GM19240 (cell line): ENCODE measurements around the gene CLNK.
"Not testable (repeated sequence)": the region's sequence is repeated elsewhere in the genome, so short reads cannot be mapped to it uniquely, and the experiment has no call there.

ENCODE experiments used
- DNase-seq: peaks from one replicate; pipeline ENCODE4 v3.0.0; 2011; ENCODE audit warnings: low spot score; ENCODE audit not compliant: insufficient read length

The CLNK gene

DNA sequence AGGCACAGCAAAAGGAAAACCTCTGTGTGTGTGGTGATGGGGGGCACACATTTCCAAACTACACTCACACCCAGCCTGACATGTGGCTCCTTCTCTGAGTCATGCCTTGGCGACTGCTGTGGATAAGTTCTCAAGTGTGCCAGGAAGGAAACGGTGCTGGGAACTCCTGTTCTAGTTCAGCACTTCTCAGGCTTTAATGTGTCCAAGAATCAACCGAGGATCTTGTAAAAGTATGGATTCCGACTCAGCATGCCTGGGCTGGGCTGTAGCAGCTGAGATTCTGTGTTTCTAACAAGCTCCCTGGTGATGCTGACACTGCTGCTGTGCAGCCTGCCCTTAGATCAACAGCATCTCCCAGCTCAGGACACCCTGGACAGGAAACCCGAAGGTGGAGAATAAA, 20.2 kb downstream of the CLNK start:
- DNase-seq: no peak

DNA sequence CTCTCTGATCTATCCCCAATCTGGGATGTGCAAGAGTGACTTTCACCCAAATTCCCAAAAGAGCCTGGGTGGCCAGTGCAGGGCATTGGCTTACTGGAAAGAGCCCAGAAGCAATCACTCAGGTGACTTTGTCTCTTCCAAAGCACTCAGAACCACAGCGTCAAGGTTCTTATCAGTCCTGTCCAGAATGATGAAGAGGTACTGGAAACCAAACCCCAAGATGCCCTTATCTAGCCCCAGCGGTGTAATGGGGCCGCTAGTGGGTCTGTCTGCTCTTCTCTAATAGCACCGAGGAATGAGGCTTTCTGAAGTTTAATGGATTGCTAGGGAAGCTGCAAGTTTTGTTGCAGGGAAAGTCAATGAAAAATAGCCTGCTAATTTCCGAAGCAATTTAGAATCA, 21.6 kb downstream of the CLNK start:
- DNase-seq: no peak

DNA sequence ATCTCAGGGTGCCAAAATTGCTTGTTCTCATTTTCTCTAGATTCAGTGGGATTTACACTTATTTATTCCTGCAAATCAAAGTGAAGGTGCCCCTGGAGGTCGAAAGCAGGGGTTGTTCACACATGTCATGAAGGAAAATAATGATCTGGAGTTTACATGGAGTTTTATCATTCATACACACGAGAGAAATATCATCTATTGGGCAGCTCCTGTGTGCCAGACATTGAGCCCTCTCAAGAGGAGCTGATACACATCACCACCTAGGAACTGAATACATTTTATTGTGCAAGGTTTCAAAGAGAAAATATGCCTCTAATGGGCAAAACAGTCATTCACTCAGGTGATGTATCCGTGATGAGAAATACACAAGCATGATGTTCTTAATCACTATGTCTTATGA, 23.5 kb downstream of the CLNK start:
- DNase-seq: no peak

GRCh38 chr4:10659251-10659650, 25.3 kb downstream of the CLNK start:
- no peak for DNase-seq

- DNase-seq: no peak
These were observed 27.6 kb downstream of the CLNK start for GRCh38 chr4:10656988-10657387.

DNA sequence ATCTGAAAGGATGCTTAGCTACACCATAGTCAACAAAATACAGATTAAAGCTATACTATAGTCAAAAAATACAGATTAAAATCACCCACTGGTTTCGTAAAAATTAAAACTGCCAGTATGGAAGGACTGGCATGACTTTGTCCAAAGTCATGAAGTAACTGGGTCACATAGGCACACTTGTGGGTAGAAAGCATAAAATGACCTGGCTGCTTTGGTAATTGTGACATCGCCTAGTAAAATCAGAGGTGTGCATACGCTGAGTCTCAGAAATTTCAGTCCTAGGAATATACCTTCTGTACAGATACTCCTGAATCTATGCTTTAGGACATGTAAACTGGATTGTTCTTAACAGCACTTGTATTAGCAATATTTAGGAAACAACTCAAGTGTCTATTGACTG, 28.1 kb downstream of the CLNK start:
- no peak for DNase-seq

- DNase-seq: no peak
These were observed 28.6 kb downstream of the CLNK start for GRCh38 chr4:10655968-10656367.

- no peak for DNase-seq
These were observed 36.1 kb downstream of the CLNK start for GRCh38 chr4:10648479-10648878.

- no peak for DNase-seq
These were observed 36.7 kb downstream of the CLNK start for GRCh38 chr4:10647846-10648245.

- no peak for DNase-seq
These were observed 40.8 kb downstream of the CLNK start for GRCh38 chr4:10643600-10644425.

DNA sequence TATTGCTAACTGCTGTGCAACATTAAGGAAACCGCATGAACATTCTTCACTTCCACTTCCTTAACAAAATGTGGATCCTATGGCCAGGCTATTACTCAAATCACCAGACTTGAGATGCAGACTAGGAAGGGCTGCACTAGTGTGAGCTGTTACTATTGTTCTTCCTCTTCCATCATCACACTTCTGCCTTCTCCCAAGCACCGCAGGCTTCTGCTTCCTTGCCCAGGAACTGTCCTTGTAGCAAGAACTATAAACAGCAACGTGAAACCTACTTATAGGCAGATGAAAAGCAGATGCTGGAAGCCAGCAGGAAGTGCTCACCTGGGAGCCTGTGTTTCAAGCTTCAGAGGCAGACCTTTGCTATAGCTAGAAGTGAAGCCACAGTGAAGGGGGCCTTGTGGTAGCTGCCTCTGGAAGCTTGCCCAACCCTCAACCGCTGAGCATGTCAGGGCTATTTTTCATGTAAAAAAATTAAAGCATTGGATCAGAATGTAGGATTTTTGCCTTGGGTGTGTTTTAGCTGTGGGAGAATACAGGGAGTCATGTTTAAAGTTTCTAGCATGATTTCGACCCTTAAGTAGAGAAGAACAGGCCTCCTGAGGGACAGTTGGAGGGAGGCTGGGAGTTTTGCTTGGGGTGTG, 43.9 kb downstream of the CLNK start:
- DNase-seq: no peak

DNA sequence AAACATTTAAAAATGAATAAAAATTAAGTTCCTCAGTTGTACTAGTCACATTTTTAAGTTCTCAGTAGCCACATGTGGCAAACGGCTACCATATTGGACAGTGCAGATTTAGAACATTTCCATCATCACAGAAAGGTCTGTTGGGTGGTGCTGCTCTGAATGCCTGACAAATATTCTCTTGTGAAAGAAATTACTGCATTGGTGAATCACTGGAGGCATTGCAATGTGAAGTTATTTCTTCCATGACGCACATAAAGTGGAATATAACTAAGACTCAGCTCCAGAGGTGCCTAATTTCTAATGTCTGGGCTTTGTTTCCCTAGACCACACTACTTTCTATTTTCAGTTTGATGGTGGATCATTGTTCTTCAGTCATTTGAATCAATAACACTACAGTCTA, 44.9 kb downstream of the CLNK start:
- DNase-seq: no peak

DNA sequence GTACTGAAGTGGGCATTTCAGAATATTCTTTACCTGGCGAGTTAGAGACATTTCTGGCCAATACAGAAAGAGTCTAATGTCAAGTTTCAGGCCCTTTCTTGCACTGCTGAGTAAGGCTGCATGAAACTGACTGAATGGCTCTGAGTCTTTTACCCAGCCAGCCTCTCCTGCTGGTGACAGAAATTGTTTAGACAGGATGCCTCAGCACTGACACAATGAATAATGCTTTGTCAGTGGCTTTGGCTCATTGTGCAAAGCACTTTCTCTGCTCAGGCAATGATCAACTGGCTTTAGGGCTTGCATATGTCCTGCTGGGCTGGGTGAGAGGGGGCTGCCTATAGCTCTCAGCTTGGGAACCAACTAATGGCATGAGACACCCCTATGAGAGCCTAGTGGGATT, 45.5 kb downstream of the CLNK start:
- DNase-seq: no peak

GRCh38 chr4:10635091-10635490, 49.5 kb downstream of the CLNK start:
- DNase-seq: no peak

GRCh38 chr4:10629394-10629793, 55.2 kb downstream of the CLNK start:
- DNase-seq: no peak

DNA sequence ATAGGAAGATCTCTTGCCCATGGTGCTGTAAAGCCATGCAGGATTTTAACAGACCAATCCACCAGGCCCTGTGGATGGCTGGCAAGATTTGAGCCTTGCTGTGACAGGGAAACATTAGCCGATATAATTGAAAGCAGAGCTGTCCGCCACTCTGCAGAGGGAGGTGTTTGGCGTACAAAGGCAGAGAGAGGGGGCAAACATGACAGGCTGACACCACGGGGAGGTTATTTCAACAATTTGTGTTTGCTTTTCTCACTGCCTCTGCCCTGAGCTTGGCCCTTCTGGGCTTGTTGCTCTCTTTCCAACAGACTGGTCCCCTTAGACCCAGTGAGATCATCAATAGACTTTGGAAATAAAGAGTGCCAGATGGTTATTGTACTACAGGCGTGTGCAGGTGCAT, 59.4 kb downstream of the CLNK start:
- no peak for DNase-seq

DNA sequence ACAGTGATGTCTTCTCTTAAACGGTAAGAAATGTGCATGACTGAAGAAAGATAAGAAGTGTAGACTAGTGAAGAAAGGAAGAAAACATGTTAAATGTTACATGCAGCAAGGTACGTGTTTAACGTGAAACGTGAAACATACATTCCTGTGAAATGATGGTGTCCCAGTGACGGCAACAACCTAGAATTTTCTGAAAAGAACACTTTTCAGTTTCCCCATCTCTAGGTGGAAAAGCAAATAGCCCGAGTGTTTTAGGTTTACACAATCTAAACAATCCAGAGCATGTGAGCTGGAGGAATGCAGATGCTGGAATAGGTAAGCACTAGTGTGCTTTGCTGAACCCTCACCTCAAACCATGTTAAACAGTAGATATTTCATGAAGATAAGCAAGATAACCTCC, 60.7 kb downstream of the CLNK start:
- DNase-seq: no peak

DNA sequence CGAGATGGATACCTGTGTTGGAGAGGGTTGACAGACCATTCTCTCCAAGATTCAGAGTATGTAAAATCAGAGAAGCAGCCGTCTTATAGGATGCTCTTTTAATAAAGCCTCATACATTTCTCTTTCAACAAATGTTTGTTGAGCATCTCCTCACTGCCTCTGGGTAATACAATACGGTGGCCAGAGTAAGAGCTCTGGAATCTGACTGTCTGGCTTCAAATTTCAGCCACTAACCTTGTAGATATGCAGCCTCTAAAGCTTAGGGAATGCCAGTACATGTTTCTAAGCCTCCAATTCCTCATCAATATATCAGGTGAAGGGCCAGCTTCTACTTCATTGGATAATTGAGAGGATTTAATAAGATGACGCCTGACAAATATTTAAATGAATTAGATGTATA, 61.3 kb downstream of the CLNK start:
- no peak for DNase-seq

- no peak for DNase-seq
These were observed 61.8 kb downstream of the CLNK start for GRCh38 chr4:10622728-10623127.

DNA sequence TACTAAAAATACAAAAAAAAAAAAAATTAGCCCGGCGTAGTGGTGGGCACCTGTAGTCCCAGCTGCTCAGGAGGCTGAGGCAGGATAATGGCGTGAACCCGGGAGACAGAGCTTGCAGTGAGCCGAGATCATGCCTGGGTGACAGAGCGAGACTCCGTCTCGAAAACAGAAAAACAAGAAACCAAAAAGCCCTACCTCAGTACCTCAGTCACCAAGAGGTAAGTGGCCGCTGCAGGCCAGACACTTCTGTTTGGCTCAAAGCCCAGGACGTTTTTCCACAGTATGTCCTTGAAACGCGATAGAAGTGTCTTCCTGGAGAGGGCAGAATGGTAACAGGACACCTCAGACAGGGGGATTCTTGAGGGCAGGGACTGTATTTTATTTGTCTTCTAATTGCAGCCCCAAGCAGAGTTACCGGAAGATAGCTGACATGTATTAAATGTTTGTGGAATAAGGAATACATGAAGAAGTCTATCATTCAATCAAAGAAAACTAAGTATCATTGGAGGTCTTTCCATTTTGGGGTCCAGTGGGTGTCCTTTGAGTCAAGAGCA, 63.6 kb downstream of the CLNK start:
- DNase-seq: no peak

DNA sequence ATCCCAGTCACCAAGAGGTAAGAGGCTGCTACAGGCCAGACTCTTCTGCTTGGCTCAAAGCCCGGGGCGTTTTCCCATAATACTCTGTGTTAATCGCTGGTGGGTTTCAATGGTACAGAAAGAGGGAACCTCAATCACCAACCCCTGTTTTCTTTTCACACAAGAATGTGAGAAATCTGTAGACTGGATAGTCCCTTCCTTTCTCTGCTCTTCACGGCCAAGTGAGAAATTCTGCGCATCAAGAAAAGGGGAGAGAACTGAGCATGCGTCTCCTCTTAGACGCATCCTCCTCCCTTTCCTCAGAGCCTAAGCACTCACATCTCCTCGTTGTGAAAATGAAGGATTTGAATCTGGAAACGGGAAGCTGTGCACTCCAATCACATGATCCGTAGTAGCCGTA, 64.7 kb downstream of the CLNK start:
- no peak for DNase-seq

- no peak for DNase-seq
These were observed 65.3 kb downstream of the CLNK start for GRCh38 chr4:10619220-10619619.

DNA sequence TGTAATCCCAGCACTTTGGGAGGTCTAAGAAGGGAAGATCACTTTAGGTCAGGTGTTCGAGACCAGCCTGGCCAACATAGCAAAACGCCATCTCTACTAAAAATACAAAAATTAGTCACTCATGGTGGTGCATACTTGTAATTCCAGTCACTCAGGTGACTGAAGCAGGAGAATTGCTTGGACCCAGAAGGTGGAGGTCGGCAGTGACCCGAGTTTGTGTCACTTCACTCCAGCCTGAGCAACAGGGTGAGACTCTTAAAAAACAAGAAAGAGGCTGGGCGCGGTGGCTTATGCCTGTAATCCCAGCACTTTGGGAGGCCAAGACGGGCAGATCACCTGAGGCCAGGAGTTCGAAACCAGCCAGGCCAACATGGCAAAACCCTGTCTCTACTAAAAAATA, 69.6 kb downstream of the CLNK start:
- not testable (repeated sequence) for DNase-seq
